Measurements from ENCODE around the gene CSF2RB. TPM values are rescaled to one million over a fixed set of nuclear protein-coding genes. Genes with fewer than 3 reads are reported as not detected.

The CSF2RB gene
- total and polyA plus RNA-seq, 2 of the 13 experiments (the other 11 are each of a cell fraction or from before 2014, with no cell fraction given): not detected

GRCh38 chr22:36977947-36978660 is 64.7 kb downstream of the CSF2RB start (continued):
- TF ChIP-seq ZNF546 (CRISPR knock-in tag; conservative IDR thresholded peaks at IDR 0.05): no peak
- TF ChIP-seq CAMTA2 (CRISPR knock-in tag; IDR thresholded peaks at IDR 0.05; ENCODE audit: borderline replicate concordance): no peak
- no peak for TF ChIP-seq USF2 (IDR thresholded peaks at IDR 0.05; ENCODE audit: low read depth, low read length)
- no peak for TF ChIP-seq USF2 (CRISPR knock-in tag; IDR thresholded peaks at IDR 0.05; ENCODE audit: borderline replicate concordance)
- peak; percentile 68; the same call in 1 of the 2 replicates for TF ChIP-seq IRF2 (CRISPR knock-in tag; IDR thresholded peaks at IDR 0.05)
- TF ChIP-seq ZNF709 (CRISPR knock-in tag; IDR thresholded peaks at IDR 0.05): no peak
- no peak for TF ChIP-seq ZNF317 (CRISPR knock-in tag; IDR thresholded peaks at IDR 0.05)
- TF ChIP-seq ZNF180 (CRISPR knock-in tag; IDR thresholded peaks at IDR 0.05; ENCODE audit: borderline replicate concordance, low read depth): no peak
- TF ChIP-seq SSRP1 (CRISPR knock-in tag; IDR thresholded peaks at IDR 0.05): no peak
- TF ChIP-seq GTF3A (CRISPR knock-in tag; conservative IDR thresholded peaks at IDR 0.05): no peak
- TF ChIP-seq, protein P1, sequence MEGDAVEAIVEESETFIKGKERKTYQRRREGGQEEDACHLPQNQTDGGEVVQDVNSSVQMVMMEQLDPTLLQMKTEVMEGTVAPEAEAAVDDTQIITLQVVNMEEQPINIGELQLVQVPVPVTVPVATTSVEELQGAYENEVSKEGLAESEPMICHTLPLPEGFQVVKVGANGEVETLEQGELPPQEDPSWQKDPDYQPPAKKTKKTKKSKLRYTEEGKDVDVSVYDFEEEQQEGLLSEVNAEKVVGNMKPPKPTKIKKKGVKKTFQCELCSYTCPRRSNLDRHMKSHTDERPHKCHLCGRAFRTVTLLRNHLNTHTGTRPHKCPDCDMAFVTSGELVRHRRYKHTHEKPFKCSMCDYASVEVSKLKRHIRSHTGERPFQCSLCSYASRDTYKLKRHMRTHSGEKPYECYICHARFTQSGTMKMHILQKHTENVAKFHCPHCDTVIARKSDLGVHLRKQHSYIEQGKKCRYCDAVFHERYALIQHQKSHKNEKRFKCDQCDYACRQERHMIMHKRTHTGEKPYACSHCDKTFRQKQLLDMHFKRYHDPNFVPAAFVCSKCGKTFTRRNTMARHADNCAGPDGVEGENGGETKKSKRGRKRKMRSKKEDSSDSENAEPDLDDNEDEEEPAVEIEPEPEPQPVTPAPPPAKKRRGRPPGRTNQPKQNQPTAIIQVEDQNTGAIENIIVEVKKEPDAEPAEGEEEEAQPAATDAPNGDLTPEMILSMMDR (CRISPR knock-in tag; IDR thresholded peaks at IDR 0.05): peak; percentile 94
- TF ChIP-seq, protein P2, sequence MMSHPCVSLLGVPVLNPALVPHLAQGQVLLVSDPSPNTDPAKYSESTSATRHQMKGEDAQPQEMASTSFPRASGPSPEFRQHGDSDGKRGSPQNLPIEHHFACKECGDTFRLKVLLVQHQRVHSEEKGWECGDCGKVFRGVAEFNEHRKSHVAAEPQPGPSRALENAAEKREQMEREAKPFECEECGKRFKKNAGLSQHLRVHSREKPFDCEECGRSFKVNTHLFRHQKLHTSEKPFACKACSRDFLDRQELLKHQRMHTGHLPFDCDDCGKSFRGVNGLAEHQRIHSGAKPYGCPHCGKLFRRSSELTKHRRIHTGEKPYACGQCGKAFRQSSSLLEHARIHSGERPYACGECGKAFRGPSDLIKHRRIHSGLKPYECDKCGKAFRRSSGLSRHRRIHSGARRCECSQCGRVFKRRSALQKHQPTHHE (CRISPR knock-in tag; IDR thresholded peaks at IDR 0.05; ENCODE audit: borderline replicate concordance): no peak
- TF ChIP-seq MYPOP (CRISPR knock-in tag; IDR thresholded peaks at IDR 0.05): no peak
- TF ChIP-seq ZNF207 (IDR thresholded peaks at IDR 0.05; ENCODE audit: borderline replicate concordance): no peak
- TF ChIP-seq RAD21 (CRISPR knock-in tag; IDR thresholded peaks at IDR 0.05): peak; percentile 73
- no peak for TF ChIP-seq REXO4 (CRISPR knock-in tag; IDR thresholded peaks at IDR 0.05; ENCODE audit: borderline replicate concordance)
- TF ChIP-seq ZNF609 (CRISPR knock-in tag; IDR thresholded peaks at IDR 0.05; ENCODE audit: borderline replicate concordance): no peak
- TF ChIP-seq REL (CRISPR knock-in tag; conservative IDR thresholded peaks at IDR 0.05): no peak

Data from HepG2 (cell line).